GM21576 (cell line): ENCODE data around the gene TYMS.
"Not testable (repeated sequence)": the region's sequence is repeated elsewhere in the genome, so short reads cannot be mapped to it uniquely, and the experiment has no call there.

Experiments used
- ATAC-seq: cut with Tn5 transposase; IDR thresholded peaks from one replicate; pipeline ENCODE4 v1.9.1; 2021; ENCODE audit warnings: mild to moderate bottlenecking, moderate library complexity; ENCODE audit not compliant: unreplicated experiment

Gene TYMS

DNA sequence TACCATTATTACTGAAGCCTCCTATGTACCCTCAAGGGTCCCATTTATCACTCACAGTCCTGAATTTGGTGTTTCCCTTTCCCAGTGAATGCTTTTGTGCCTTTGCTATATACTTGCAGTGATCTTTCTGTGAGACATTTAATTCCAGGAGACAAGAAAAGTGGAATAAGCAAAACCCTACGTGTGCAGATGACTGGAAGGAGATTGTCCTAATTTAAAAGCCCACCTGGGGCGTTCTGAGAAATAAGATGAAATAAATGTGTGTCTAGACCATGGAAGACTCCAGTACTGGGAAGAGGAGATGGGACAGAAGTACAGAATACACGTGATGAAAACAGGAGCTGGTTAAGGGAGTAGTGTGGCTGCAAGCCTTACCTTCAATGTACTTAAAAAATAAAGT, 19.3 kb downstream of the TYMS start:
- ATAC-seq: no peak

DNA sequence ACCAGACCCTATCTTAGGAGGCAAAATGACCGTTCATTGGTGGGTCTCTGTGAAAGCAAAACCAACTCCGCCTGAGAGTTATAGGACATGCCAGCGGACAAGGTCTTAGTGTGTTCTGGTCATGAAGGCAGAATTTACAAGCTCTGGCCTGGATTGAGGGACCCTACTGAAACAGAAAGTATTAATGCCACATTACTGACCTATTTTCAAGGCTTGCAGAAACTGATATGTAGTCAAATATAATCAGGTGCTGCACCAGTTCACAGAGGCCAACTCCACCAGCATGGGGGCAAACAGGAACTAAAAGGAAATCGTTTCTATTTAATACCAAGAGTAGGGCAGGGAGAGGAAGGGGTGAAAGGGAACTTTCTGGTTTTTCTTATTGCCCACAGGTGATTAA, 19.7 kb downstream of the TYMS start:
- ATAC-seq: no peak

DNA sequence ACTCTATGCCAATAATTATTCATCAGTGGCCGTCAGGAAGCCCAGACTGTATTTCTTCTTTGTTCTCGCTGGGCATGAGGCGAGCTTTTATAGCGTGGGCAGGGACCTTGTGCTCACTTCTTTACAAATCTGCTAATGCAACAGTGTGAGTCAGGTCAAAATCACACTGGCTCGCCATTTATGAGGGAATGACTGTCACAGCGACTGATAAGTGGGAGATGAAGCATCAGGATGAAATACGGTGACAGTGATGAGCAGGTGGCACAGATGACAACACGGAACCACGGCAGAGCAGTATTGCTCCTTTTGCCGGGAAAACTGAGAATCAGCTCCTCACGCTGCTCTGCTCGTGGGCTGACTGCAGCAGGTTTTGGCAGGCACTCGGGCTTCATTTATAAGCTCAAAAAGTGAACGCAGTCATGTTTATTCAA, 20.5 kb downstream of the TYMS start:
- ATAC-seq: no peak

DNA sequence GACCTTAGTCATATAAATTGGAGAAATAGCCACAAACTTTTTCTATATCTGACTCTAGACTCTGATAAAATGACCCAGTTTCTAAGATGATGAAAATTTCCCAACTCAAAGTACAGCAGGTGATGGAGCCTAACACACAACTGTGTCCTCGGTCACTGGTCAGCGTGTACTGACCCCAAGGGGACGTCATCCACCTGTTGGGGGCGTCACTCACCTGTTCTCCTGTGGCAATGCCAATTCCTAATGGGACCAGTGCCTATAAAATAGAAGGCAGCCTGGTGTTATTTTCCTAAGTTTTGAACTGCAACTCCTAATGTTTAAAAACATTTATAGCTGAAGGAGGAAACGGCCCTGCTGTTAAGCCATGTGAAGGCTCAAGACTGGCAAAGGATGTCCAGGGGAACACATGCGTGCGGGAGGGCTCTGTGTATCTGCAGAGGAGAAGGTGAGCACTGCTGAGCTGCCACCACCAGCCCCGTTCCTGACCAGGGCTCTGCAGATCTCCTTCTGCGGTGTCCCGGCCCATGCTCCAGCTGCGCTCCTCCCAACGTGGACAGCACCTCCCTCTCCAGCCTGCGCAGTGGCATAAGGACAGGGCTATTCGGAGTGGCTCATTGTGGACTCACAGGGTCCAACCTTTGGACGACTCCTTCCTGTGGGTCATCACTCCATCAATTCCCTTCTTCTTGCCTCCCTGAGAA, 21.2 kb downstream of the TYMS start:
- no peak for ATAC-seq

DNA sequence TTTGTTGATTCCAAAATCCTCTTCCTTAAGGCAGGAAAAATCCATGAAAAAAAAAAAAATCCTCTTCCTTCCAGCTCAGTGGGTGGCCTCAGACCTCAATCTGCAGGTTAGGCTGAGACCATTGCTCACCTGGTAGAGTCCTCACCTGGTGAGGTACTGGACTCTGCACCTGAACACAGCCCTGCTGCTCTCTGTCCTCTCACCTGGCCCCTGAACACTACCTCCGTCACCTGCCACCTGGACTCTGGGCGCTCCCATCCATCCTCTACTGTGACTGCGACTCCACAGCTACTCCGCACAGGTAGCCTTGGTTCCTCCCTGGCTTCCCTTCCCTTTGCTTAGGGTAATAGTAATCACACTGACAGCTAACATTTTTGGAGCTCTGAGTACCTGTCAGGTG, 22.1 kb downstream of the TYMS start:
- no peak for ATAC-seq

DNA sequence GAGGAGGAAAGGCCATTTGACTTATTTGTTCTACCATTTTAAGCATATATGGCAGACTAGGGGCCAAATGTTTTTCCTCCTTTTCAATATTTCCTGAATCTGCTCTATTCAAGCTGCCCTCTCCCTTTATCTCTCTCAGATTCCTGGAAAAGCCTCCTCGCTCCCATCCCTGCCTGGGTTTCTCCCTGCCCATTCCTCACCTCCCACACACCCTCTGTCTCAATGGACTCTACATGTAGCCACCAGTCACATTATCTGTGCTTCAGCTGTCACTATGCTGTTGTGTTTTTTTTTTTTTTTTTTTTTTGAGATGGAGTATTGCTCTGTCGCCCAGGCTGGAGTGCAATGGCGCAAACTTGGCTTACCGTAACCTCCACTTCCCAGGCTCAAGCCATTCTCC, 22.9 kb downstream of the TYMS start:
- ATAC-seq: no peak

DNA sequence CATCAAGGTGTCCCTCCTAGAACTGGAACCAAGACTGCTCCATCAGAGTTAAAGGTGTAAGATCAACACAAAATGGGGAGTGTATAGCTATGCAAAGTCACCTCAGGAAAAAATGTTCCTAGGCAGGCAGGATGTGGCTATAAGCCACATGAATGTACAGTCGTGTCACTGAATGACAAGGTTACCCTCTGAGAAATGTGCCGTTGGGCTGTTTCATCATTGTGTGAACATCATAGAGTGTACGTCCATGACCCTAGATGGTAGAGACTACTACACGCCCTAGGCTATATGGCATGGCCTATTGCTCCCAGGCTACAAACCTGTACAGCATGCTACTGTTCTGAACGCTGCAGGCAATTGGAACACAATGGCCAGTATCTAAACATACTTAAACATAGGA, 24.5 kb downstream of the TYMS start:
- ATAC-seq: no peak

DNA sequence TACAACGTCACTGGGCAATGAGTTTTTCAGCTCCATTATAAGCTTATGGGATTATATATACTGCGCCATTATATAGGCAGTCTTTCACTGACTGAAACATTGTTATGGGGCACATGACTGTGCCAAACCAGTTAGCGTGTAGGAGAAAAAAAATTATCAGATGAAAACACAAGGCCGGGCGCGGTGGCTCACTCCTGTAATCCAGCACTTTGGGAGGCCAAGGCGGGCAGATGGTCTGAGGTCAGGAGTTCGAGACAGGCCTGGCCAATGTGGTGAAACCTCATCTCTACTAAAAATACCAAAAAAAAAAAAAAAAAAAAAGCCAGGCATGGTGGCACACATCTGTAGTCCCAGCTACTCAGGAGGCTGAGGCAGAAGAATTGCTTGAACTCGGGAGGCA, 25.0 kb downstream of the TYMS start:
- not testable (repeated sequence) for ATAC-seq

DNA sequence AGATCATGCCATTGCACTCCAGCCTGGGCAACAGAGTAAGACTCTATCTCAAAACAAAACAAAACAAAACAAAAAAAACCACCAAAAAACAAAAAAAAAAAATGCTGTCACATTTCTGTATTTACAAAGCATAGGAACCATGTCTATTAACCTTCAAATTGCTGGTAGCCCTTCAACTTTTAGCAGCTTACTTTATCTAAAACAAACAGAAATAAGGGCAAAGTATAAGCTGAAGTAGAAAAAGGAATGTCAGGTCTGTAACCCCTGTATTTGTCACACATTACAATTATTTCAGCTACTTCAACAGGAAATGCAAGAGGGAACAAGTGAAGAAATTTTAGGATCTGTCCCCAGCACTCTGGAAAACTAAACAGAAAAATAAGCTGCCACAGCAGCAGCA, 25.4 kb downstream of the TYMS start:
- no peak for ATAC-seq

DNA sequence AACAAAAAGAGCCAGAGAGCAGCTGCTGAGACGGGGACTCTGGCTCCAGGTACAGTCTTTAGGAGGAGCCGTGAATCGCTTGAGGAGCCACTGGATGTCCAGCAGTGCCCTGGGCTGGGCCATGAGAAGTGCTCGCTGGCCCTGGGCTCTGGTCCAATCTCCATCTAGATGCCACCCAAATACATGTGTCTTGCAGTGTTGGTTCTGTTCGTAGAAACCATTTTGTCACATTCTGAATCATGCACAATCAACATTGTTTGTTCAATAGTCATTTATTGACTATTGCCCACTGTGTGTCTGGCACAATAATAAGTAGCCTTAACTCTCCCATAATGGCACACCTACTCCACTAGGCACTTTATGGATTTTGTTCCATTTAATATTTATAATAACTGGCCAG, 26.1 kb downstream of the TYMS start:
- ATAC-seq: no peak

DNA sequence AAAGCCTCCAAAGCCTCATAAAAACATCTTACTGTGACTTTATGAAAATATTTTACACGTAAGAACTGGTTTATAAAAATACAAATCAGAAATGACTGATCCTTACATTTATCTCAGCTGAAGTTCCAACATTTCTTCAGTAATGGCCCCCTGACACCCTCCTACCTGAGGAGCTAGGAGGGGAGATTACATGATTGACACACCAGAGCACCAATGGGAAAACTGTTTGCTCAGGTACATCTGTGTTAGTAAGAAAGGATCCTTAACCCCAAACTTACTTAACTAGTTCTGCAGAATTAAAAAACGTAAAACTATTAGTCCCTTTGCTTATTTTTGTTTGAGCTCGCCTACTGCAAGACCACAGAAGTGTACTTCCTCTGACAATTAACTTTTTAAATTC, 28.0 kb downstream of the TYMS start:
- no peak for ATAC-seq

DNA sequence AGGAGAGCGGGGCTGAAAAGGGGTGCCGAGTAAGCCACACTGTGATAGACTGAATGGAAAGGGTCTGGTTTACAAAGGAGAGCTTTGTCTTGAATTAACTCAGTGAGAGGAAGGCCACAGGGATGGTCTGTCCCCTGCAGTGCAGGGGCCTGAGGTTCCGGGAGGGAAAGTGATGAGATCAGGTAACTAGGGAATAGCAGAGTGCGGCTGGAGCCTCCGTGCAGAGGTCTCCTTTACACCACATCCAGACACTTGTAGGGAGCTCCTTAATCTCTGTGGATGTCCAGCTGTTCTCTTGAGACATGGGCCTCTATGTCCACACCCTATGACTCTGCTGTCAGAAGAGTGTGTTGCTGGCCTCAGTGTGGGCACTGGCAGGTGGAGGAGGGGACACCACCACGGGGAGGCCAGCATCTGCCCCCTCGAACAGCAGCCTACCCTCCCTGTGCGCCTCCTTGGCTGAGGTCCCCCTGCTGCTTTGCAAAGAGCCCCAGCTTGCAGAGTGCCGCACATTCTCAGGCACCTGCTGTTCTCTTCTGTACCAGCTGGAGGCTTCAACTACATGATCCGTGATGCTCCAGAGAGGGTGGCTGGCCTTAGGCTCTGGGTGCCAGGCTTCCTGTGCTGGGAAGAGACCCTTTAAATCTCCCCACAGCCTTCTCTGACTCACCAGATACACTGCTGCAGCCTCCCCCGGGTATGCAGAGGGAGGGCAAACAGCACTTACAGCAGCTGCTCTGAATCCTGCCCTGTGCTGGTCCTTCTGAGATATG, 29.1 kb downstream of the TYMS start:
- ATAC-seq: no peak

DNA sequence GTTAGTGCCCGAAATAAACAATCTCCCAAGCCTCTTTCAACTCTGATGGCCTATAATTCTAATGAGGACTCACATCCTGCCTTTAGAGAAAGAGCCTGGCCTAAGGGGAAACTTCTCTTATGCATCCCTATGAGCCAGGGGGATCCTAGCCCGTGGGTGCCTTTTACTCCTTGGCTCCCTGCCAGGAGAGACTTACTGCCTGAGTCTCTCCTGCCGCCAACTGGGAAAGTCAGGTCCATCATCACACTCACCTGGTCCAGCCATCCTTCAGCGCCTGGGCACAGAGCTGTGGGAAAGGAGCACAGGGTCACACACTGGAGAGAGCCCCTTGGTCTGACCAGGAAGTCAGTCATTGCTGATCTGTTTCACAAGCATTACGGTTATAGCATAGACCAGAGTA, 30.9 kb downstream of the TYMS start:
- no peak for ATAC-seq

DNA sequence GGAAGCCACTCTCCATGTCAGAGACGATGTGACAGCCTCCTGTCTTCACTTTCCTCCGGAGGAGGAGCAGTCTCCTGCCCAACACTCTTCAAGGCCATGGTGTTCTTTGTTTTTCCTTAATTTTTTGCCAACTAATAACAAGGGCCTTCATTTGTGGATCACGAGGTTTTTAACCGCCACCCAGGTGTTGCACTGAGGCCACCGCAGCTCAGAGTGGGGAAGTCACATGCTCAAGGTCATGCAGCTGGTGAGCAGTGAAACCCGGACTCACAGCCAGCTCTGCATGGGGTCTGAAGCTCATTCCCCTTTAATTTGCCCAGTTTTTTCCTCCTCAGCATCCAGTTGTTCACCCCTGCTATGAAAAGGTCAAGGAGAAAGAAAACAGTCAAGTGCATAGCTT, 35.4 kb downstream of the TYMS start:
- no peak for ATAC-seq

DNA sequence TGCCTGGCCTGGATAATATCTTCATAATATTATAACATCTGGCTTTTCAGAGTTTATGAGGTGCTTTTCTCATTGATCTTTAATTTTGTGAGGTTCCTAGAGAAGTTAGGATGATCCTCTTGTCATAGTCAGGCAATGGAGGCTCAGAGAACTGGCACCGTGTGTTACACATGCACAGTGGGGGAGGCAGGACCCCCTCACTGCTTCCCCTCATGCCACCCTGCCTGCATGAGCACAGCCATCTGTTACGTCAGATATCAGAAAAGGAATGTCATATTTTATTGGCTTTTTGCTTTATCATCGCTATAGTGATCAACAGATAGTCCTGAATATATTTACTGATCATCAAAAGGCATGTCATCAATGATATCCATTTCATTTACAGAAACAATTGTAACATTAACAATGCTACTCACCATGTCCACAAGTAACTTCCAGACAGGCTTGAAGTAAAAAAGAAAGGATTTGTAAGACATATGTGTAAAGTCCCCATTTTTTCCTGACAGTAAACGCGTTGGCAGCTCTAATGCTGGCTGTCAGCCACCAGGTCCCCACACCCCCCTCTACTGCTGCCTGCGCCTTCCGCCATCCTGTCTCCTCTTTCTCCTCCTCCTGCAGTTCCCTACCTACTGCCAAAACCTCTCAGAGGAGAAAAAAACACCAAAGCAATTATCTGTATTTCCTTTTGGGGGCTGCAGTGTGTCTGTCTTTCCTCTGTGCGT, 36.2 kb downstream of the TYMS start:
- no peak for ATAC-seq

DNA sequence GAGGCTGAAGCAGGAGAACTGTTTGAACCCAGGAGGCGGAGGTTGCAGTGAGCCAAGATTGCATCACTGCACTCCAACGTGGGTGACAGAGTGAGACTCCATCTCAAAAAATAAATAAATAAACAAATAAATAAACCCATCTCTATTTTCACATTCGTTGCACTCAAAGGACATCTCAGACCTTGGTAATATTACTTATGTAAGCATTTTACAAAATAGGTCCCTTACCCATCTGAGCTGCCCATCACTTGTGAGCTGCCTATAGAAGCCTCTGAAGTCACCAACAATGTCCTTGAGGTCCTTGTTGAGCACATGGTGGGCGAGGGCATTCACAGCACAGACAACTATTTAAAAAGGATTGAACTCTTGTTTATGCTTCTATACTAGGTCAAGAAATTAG, 39.6 kb downstream of the TYMS start:
- no peak for ATAC-seq

DNA sequence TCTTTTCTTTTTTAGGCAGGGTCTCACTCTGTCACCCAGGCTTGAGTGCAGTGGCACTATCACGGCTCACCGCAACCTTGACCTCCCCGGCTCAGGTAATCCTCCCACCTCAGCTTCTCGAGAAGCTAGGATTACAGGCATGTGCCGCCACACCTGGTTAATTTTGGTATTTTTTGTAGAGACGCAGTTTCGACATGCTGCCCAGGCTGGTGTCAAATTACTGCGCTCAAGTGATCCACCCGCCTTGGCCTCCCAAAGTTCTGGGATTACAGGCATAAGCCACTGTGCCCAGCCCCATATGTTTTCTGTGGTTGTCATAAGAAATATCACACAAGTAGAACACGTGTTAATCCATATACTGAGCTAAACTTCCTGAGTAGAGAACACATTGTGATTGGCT, 40.3 kb downstream of the TYMS start:
- no peak for ATAC-seq

DNA sequence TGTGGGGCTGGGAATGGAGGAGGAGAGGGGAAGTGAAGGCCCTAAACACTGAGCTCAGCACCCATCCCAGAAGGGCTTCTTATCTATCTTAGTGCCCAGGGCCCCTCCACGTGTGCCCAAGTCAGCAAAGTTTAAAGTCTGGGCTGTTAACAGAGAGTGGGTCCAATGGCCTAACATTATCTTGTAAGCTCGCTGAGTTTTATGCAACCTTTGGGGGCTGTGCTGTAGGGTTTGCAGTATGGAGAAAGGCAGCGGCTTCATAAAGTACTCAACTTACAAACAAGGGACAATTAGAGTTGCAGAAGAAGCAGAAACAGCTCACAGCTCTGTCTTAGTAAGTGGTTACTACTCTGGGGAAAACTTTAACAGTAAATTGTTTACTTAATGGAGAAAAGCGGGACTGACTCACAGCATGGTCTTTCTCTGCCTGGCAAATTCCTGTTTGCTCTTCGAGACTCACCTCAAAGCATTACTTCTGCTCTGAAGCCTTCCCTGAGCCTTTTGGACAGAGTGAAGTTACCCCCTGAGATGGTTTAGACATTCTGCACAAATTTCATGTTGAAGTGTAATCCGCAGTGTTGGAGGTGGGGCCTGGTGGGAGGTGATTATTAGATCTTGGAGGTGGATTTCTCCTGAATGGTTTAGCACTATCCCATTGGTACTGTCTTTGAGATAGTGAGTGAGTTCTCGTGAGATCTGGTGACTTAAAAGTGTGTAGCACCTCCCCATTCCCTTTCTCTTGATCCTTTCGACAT, 45.9 kb downstream of the TYMS start:
- ATAC-seq: no peak

DNA sequence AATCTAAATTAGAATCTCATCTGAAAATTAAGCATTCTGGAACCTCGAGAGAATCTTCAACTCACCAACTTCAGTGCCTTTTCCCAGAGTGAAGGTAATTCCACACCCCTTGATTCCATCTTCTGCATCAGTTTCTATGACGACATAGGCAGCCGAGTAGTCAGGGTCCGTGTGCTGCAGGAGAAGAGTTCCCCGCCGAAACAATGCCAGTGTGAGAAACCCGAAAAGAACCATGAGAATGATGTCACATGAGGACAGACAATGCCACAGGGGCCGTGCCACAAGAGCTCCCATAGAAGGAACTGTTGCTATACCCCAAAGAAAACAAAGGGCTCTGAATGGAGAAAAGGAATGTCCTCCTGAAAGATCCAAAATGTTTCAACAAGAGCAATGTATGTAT, 49.0 kb downstream of the TYMS start:
- no peak for ATAC-seq

DNA sequence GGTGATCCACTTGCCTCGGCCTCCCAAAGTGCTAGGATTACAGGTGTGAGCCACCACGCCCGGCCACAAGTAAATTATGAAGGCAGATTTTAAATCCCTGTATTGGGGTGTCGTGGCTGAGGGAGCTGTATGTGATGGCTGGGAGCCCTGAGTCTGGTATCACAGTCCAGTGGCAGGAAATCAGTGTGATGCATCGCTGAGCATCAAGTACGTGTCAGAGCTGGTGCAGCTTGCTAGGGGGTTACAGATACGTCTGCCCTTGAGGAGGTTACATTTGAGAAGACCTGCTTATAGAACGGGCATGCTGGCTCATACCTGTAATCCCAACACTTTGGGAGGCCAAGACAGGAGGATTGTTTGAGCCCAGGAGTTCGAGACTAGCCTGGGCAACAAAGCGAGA, 50.6 kb downstream of the TYMS start:
- ATAC-seq: no peak

DNA sequence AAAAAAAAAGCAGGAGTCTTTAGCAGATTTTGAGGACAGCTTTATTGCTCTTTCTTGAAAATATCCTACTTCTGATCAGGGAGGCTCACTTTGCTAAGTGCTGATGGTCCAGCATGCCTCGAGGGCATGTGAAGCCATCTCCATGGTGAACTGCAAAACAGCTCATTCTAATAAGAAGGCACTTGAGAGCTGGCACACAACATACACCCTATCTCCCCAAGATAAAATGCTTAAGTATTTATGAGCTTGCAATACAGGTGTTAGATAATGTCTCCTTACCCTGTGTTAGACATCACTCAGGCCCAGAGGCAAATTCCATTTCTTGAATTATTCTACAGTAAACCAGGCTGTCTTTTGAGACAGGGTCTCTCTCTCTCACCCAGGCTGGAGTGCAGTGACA, 52.3 kb downstream of the TYMS start:
- ATAC-seq: no peak
